MM.1S (cell line): ENCODE data around the gene NUPR2.
"Not testable (repeated sequence)": the region's sequence is repeated elsewhere in the genome, so short reads cannot be mapped to it uniquely, and the experiment has no call there.

Experiments used
- DNase-seq: peaks from one replicate; pipeline ENCODE4 v3.0.0-alpha.2; 2015
- H2AFZ ChIP-seq: fragments of 300-600 bp; sonication (generic); 2 replicates; pipeline ENCODE4 v1.6.0; 2016; ENCODE audit warnings: antibody characterized with exemption, low read length
- H3F3A ChIP-seq: fragments of 300-600 bp; sonication (generic); 2 replicates; pipeline ENCODE4 v1.6.1; 2016; ENCODE audit warnings: mild to moderate bottlenecking, antibody characterized with exemption, low read length, moderate library complexity, mixed read lengths; ENCODE audit not compliant: insufficient read depth
- H3K27ac ChIP-seq: fragments of 300-600 bp; sonication (generic); 2 replicates; pipeline ENCODE4 v1.5.1; 2016; ENCODE audit warnings: mild to moderate bottlenecking, low read length
- H3K27me3 ChIP-seq: fragments of 300-600 bp; sonication (generic); replicated peaks from 2 replicates; pipeline ENCODE4 v1.6.0; 2016; ENCODE audit warnings: low read length; ENCODE audit not compliant: insufficient read depth
- H3K36me3 ChIP-seq: fragments of 300-600 bp; sonication (generic); replicated peaks from 2 replicates; pipeline ENCODE4 v1.6.1; 2016; ENCODE audit warnings: mild to moderate bottlenecking, low read length, mixed read lengths; ENCODE audit not compliant: insufficient read depth
- H3K4me1 ChIP-seq: fragments of 300-600 bp; sonication (generic); 2 replicates; pipeline ENCODE4 v1.6.1; 2016; ENCODE audit warnings: low read length, mixed read lengths
- H3K4me2 ChIP-seq: fragments of 300-600 bp; sonication (generic); 2 replicates; pipeline ENCODE4 v1.6.0; 2016; ENCODE audit warnings: low read depth, low read length
- H3K4me3 ChIP-seq: fragments of 300-600 bp; sonication (generic); 2 replicates; pipeline ENCODE4 v1.5.1; 2016; ENCODE audit warnings: low read length, mixed read lengths
- H3K79me2 ChIP-seq: fragments of 300-600 bp; sonication (generic); 2 replicates; pipeline ENCODE4 v1.6.1; 2016; ENCODE audit warnings: mixed run types, low read length, mixed read lengths
- H3K9ac ChIP-seq: fragments of 300-600 bp; sonication (generic); 2 replicates; pipeline ENCODE4 v1.6.1; 2016; ENCODE audit warnings: low read length, mixed read lengths
- H3K9me2 ChIP-seq: fragments of 300-600 bp; sonication (generic); replicated peaks from 2 replicates; pipeline ENCODE4 v1.6.1; 2016; ENCODE audit warnings: mild to moderate bottlenecking, low read length, mixed read lengths; ENCODE audit not compliant: insufficient read depth
- H3K9me3 ChIP-seq: fragments of 300-600 bp; sonication (generic); replicated peaks from 2 replicates; pipeline ENCODE4 v1.6.1; 2016; ENCODE audit warnings: mild to moderate bottlenecking, low read length, mixed read lengths; ENCODE audit not compliant: insufficient read depth
- H4K20me1 ChIP-seq: fragments of 300-600 bp; sonication (generic); 2 replicates; pipeline ENCODE4 v1.6.1; 2016; ENCODE audit warnings: mild to moderate bottlenecking, low read length, moderate library complexity, mixed read lengths; ENCODE audit not compliant: insufficient read depth
- EZH2phosphoT487 ChIP-seq: fragments of 300-600 bp; sonication (generic); IDR thresholded peaks from 2 replicates; pipeline ENCODE4 v1.6.1; 2018; ENCODE audit warnings: antibody characterized with exemption, low read length
- TF ChIP-seq, protein P1 (sequence below): fragments of 300-600 bp; sonication (generic); IDR thresholded peaks from 2 replicates; pipeline ENCODE4 v1.5.1; 2016; ENCODE audit warnings: antibody characterized with exemption, low read length, mixed read lengths

Gene NUPR2

DNA sequence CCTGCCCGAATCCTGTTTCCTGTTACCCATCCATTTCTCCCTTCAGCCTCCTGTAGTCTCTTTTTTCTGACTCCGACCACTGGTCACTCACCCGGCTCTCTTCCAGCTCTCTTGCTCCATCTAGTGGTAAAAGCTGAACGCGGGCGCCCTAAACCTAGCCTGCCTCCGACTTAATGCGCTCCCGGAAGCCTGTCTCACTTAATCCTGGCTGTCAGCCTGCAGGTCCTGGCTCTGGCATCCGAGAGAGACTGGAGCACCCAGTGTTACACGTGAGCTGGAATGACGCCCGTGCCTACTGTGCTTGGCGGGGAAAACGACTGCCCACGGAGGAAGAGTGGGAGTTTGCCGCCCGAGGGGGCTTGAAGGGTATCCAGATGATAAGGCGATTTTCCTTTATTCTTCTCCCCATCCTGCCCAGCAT, 41.8 kb downstream of the NUPR2 start:
- Histone ChIP-seq H3K79me2 (no peaks in the 10 kb centered on the region), H3K9me2 (no peaks in the 10 kb centered on the region), H3K4me1 (no peaks in the 10 kb centered on the region), H3F3A (no peaks in the 10 kb centered on the region), H3K9me3 (no peaks in the 10 kb centered on the region), H3K4me3 (no peak overlapping the region), H3K9ac (no peak overlapping the region), H2AFZ (no peak overlapping the region), H3K27ac (no peak overlapping the region), H4K20me1 (no peaks in the 10 kb centered on the region), H3K27me3 (no peaks in the 10 kb centered on the region), H3K36me3 (no peaks in the 10 kb centered on the region; the same call in 1 of the 2 replicates), H3K4me2 (no peak overlapping the region)
- TF ChIP-seq, protein P1, sequence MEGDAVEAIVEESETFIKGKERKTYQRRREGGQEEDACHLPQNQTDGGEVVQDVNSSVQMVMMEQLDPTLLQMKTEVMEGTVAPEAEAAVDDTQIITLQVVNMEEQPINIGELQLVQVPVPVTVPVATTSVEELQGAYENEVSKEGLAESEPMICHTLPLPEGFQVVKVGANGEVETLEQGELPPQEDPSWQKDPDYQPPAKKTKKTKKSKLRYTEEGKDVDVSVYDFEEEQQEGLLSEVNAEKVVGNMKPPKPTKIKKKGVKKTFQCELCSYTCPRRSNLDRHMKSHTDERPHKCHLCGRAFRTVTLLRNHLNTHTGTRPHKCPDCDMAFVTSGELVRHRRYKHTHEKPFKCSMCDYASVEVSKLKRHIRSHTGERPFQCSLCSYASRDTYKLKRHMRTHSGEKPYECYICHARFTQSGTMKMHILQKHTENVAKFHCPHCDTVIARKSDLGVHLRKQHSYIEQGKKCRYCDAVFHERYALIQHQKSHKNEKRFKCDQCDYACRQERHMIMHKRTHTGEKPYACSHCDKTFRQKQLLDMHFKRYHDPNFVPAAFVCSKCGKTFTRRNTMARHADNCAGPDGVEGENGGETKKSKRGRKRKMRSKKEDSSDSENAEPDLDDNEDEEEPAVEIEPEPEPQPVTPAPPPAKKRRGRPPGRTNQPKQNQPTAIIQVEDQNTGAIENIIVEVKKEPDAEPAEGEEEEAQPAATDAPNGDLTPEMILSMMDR: peak; percentile 90
- TF ChIP-seq EZH2phosphoT487: no peak
- DNase-seq: peak; percentile 62

- Histone ChIP-seq H3K4me1 (peaks cover 11% of the 10 kb centered on the region), H3K36me3 (peaks cover 12% of the 10 kb centered on the region; the same call in 1 of the 2 replicates), H3F3A (peaks cover 27% of the 10 kb centered on the region)
- not testable (repeated sequence) for H2AFZ ChIP-seq, H3K9ac ChIP-seq, H3K9me2 ChIP-seq, DNase-seq, H3K4me2 ChIP-seq, H3K27me3 ChIP-seq, H3K4me3 ChIP-seq, H3K79me2 ChIP-seq, H4K20me1 ChIP-seq, H3K9me3 ChIP-seq, H3K27ac ChIP-seq
Observed at GRCh38 chr7:56066376-56066775, 49.8 kb downstream of the NUPR2 start.
